Common myeloid progenitor, CD34-positive (primary cell): ENCODE data around the gene RAD51B.

Experiments
- CTCF ChIA-PET: fragments of 350-600 bp; sonication (Branson Sonifier 250); formaldehyde crosslinking; loops from one replicate; lab custom pipeline; 2021; ENCODE audit warnings: antibody characterized with exemption; lab: Charles Lee
- POLR2A ChIA-PET: fragments of 350-600 bp; sonication (Branson Sonifier 250); formaldehyde crosslinking; loops from one replicate; lab custom pipeline; 2021; ENCODE audit warnings: antibody characterized with exemption; lab: Charles Lee
- DNase-seq, 3 donors: peaks; one replicate each; pipeline versions ENCODE4 v3.0.0 to v3.0.0-alpha.2; 2013
- H3K27ac ChIP-seq, 2 experiments: 1 replicate in 1 of 2; 2 replicates in 1 of 2; pipeline ENCODE4 v1.7.0; 2013; ENCODE audit warnings: inconsistent platforms in 2 of 2, low read length in 2 of 2, mild to moderate bottlenecking in 2 of 2, low read depth in 1 of 2, moderate library complexity in 1 of 2; ENCODE audit not compliant: severe bottlenecking in 2 of 2, insufficient read depth in 1 of 2, poor library complexity in 1 of 2
- H3K27me3 ChIP-seq, 5 experiments: replicated peaks in 2 of 5; 1 replicate in 3 of 5; 2 replicates in 2 of 5; pipeline versions ENCODE4 v1.6.1 to v1.7.0; 2013; ENCODE audit warnings: low read length in 4 of 5, mild to moderate bottlenecking in 2 of 5, moderate library complexity in 2 of 5, inconsistent platforms in 1 of 5; ENCODE audit not compliant: insufficient read depth in 5 of 5, control insufficient read depth in 4 of 5
- H3K36me3 ChIP-seq, 4 experiments: 1 replicate in 2 of 4; 2 replicates in 2 of 4; pipeline versions ENCODE4 v1.6.1 to v1.7.0; 2013; ENCODE audit warnings: low read length in 3 of 4, control low read depth in 1 of 4, mild to moderate bottlenecking in 1 of 4; ENCODE audit not compliant: control insufficient read depth in 4 of 4, insufficient read depth in 4 of 4
- H3K4me1 ChIP-seq, 4 experiments: 1 replicate in 3 of 4; 2 replicates in 1 of 4; pipeline versions ENCODE4 v1.6.1 to v1.7.1; 2013; ENCODE audit warnings: low read length in 3 of 4, mild to moderate bottlenecking in 3 of 4, control low read depth in 1 of 4, inconsistent platforms in 1 of 4, moderate library complexity in 1 of 4; ENCODE audit not compliant: control insufficient read depth in 4 of 4, insufficient read depth in 4 of 4; ENCODE audit errors: control extremely low read depth in 1 of 4
- H3K4me3 ChIP-seq, 7 experiments: 1 replicate in 4 of 7; 2 replicates in 3 of 7; pipeline versions ENCODE4 v1.5.1 to v1.7.0; 2013; ENCODE audit warnings: mild to moderate bottlenecking in 7 of 7, low read length in 6 of 7, moderate library complexity in 6 of 7, inconsistent platforms in 2 of 7, low read depth in 2 of 7, control low read depth in 1 of 7; ENCODE audit not compliant: insufficient read depth in 4 of 7, control insufficient read depth in 1 of 7; ENCODE audit errors: extremely low read depth in 1 of 7
- H3K9me3 ChIP-seq, 5 experiments: 1 replicate in 4 of 5; 2 replicates in 1 of 5; pipeline versions ENCODE4 v1.6.1 to v1.7.1; 2013; ENCODE audit warnings: low read length in 4 of 5, mild to moderate bottlenecking in 2 of 5, inconsistent platforms in 1 of 5, low read depth in 1 of 5, moderate library complexity in 1 of 5; ENCODE audit not compliant: control insufficient read depth in 4 of 5, insufficient read depth in 2 of 5; ENCODE audit errors: control extremely low read depth in 1 of 5
- WGBS: methylation state at CpG from one replicate; pipeline ENCODE4 v1.1.5; 2013; ENCODE audit not compliant: insufficient coverage; 5-methylcytosine and 5-hydroxymethylcytosine counted together

Gene RAD51B

DNA sequence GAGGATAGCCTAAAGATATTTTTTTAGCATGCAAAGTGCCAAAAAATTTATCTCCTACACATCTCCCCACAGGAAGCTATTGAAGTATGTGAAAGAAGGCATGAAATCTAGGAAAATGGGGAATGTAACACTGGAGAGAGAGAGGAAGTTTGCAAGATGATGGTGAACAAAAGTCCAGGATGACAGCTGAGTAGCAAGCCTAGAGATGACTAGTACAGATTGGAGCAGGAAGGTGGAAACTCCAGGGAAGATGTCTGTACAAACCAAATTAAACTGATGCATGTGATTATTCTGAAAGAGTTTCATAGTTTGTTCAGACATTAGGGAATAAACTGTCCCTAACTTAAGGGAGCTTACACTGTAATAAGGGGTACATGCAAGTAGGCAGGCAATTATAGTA is 99.3 kb downstream of the RAD51B start:
- POLR2A ChIA-PET = no interaction called here
- Histone ChIP-seq H3K9me3 (no peaks in the 10 kb centered on the region), H3K27me3 (no peaks in the 10 kb centered on the region), H3K4me3 (no peak overlapping the region), H3K27ac (no peak overlapping the region), H3K36me3 (no peaks in the 10 kb centered on the region), H3K4me1 (no peaks in the 10 kb centered on the region)
- CTCF ChIA-PET = interaction anchor here (2.0 kb wide), 1 partner anchor 15 kb away, joined by 6 read pairs; no protein-coding TSS in a partner anchor
- DNase-seq = no peak

GRCh38 chr14:67919259-67920032 is 99.9 kb downstream of the RAD51B start:
- Histone ChIP-seq H3K27me3 (no peaks in the 10 kb centered on the region), H3K4me1 (no peaks in the 10 kb centered on the region), H3K4me3 (no peak overlapping the region), H3K36me3 (no peaks in the 10 kb centered on the region), H3K9me3 (no peaks in the 10 kb centered on the region), H3K27ac (no peak overlapping the region)
- WGBS = 93% methylated on average over 4 of the region's 7 CpGs
- ChIA-PET POLR2A (interaction anchor here (0.7 kb wide), 1 partner anchor 1309 kb away, joined by 3 read pairs; no protein-coding TSS in a partner anchor), CTCF (interaction anchor here (2.0 kb wide), 1 partner anchor 14 kb away, joined by 6 read pairs; no protein-coding TSS in a partner anchor)
- no peak for DNase-seq

DNA sequence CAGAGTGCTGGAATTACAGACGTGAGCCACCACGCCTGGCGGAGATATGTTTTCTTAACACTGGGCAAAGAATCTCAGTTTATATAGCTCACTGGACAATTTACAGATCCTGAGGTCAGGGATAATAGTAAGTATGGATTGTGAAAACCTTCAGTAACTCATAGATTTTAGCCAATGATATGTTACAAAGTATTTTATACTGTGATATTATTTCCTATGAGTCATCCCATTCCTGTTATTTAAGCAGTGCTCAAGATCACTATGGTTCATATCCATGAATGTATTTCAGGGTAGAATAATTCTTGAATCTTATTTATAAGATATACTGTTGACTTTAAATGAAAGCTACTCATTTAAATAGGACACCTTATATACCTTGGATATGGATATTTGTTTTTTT is 107.2 kb downstream of the RAD51B start:
- Histone ChIP-seq H3K4me3 (no peak overlapping the region), H3K27ac (no peak overlapping the region), H3K27me3 (no peaks in the 10 kb centered on the region), H3K4me1 (no peaks in the 10 kb centered on the region), H3K36me3 (peaks cover 0 to 4% (median 3%) of the 10 kb centered on the region in 4 experiments), H3K9me3 (peaks cover 2 to 22% (median 11%) of the 10 kb centered on the region in 5 experiments)
- ChIA-PET CTCF (no interaction called here), POLR2A (no interaction called here)
- DNase-seq = no peak
- 100% methylated on average over 3 of the region's 3 CpGs for WGBS

GRCh38 chr14:67927244-67927643 is 107.7 kb downstream of the RAD51B start:
- peaks cover 0 to 4% (median 3%) of the 10 kb centered on the region in 4 experiments for H3K36me3 ChIP-seq
- DNase-seq = no peak
- no peak overlapping the region for H3K27ac ChIP-seq
- no peaks in the 10 kb centered on the region for H3K27me3 ChIP-seq
- ChIA-PET CTCF (no interaction called here), POLR2A (no interaction called here)
- WGBS = no CpG with 5 or more reads among the region's 4 CpGs
- no peak overlapping the region for H3K4me3 ChIP-seq
- no peaks in the 10 kb centered on the region for H3K4me1 ChIP-seq
- H3K9me3 ChIP-seq = peaks cover 2 to 22% (median 11%) of the 10 kb centered on the region in 5 experiments

DNA sequence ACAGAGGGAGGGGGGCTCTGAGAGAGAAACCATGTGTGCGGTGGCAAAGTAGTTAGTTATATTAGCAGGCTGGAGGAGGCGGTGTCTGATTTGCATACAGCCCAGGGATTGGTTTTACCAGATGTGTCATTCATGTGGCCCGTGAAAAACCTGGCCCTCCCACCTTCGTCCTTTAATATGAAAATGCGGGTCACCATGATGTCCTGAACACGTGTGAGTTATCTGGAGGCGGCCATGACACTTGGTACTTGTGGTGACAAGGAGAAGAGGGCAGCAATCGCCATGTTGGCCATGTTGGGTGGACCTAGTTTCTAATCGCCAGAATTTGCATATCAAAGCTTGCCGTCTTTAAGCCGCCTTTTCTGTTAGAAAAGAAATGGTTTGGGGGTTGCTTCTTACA is 108.8 kb downstream of the RAD51B start:
- WGBS = 94% methylated on average over 6 of the region's 11 CpGs
- Histone ChIP-seq H3K9me3 (peaks cover 2 to 22% (median 11%) of the 10 kb centered on the region in 5 experiments), H3K27me3 (no peaks in the 10 kb centered on the region), H3K4me1 (peaks cover 0 to 3% (median 2%) of the 10 kb centered on the region in 4 experiments), H3K36me3 (peaks cover 0 to 4% (median 3%) of the 10 kb centered on the region in 4 experiments), H3K4me3 (no peak overlapping the region), H3K27ac (no peak overlapping the region)
- no peak for DNase-seq
- ChIA-PET CTCF (no interaction called here), POLR2A (no interaction called here)

DNA sequence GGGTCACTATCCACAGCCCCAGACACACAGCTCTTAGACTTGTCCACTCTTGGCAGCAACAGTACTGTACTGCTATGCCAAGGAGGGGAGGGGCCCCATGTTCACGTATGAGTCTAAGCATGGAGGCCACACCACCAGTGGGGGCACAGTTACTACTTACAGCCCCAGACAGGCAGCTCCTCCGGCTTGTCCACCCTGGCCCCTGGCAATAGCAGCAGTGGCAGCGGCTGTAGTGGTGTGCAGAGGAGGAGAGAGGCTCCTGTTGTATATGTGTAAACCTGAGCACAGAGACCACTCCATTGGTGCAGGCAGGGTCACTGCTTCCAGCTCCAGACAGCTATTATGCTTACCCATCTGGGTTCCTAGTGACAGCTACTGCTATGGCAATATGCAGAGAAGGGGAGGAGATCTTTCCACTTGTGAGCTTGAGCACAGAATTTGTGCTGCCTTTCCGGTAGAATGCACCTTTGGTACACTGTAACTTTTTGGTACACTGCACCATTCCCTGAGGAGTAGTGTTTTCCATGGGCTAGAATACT is 113.2 kb downstream of the RAD51B start:
- WGBS = 100% methylated on average over 1 of the region's 4 CpGs
- H3K27ac ChIP-seq = no peak overlapping the region
- no peaks in the 10 kb centered on the region for H3K27me3 ChIP-seq
- ChIA-PET CTCF (interaction anchor here (0.5 to 3.9 kb wide), 18 partner anchors 11 to 912 kb away, joined by 3 to 29 read pairs (median 6); no protein-coding TSS in a partner anchor), POLR2A (interaction anchor here (0.8 kb wide), 1 partner anchor 9 kb away, joined by 7 read pairs; no protein-coding TSS in a partner anchor)
- no peak for DNase-seq
- H3K4me3 ChIP-seq = no peak overlapping the region
- peaks cover 0 to 2% (median under 1%) of the 10 kb centered on the region in 4 experiments for H3K36me3 ChIP-seq
- peaks cover 2 to 14% (median 5%) of the 10 kb centered on the region in 5 experiments for H3K9me3 ChIP-seq
- peaks cover 0 to 12% (median 7%) of the 10 kb centered on the region in 4 experiments for H3K4me1 ChIP-seq

DNA sequence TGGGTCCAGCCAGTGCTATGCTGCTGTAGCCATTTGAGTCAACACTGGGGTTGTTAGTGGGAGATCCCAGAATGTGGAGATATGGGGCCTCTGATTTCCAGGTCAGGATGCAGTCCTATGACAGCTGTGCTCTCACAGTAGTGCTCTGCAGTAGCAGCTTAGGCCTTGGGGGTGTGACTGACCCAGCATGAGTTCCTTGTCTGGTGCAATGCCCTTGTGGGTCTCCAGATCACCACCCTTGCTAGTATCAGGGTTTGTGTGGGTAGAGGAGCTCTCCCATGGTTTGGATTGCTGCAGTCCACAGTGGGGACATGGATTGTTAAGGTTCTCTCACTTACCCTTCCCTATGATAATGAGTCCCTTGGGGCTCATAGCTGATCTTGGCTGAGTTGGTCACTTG is 113.7 kb downstream of the RAD51B start:
- no peaks in the 10 kb centered on the region for H3K27me3 ChIP-seq
- DNase-seq = no peak
- peaks cover 0 to 2% (median under 1%) of the 10 kb centered on the region in 4 experiments for H3K36me3 ChIP-seq
- POLR2A ChIA-PET = interaction anchor here (0.8 kb wide), 1 partner anchor 9 kb away, joined by 7 read pairs; no protein-coding TSS in a partner anchor
- CTCF ChIA-PET = interaction anchor here (1.0 to 3.9 kb wide), 24 partner anchors 11 to 911 kb away, joined by 3 to 29 read pairs (median 5); no protein-coding TSS in a partner anchor
- no peak overlapping the region for H3K4me3 ChIP-seq
- peaks cover 2 to 13% (median 5%) of the 10 kb centered on the region in 5 experiments for H3K9me3 ChIP-seq
- peaks cover 0 to 12% (median 7%) of the 10 kb centered on the region in 4 experiments for H3K4me1 ChIP-seq
- H3K27ac ChIP-seq = no peak overlapping the region
